ENCODE results near the gene SIAH3.

The SIAH3 gene

DNA sequence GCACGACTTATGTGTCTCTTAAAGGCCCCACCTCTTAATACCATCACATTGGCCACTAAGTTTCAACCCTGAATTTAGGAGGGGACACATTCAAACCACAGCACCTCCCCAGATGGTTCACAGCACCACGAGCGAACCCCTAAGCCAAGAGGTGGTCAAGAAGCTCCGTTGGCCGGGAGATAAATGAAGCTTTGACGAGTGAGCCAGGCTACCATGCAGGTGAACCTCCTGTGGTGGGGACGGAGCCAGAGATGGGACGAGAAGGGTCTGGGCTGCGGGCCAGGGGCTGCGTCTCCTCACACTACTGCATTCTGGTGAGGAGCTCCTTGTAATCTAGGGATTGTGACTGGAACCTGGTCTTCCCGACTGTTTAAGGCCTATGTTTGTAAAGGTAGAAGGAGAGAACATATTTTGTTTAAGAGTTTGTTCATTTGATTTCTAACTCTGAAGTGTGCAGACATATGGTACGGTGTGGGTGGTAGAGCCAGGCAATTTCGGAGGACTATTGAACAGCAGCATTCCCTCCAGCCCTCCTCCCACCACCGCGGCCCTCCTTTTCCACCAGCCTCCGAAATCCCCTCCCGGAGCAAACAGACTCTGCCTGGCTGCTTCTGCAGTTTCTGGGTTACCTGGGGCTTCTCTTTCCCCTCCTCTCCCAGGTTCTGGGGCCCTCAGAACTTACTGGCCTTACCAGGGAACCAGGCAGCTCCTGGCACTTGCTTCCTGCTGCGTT lies 31.3 kb downstream of the SIAH3 start:
- DNase-seq (ENCODE audit: low spot score), result no peak

DNA sequence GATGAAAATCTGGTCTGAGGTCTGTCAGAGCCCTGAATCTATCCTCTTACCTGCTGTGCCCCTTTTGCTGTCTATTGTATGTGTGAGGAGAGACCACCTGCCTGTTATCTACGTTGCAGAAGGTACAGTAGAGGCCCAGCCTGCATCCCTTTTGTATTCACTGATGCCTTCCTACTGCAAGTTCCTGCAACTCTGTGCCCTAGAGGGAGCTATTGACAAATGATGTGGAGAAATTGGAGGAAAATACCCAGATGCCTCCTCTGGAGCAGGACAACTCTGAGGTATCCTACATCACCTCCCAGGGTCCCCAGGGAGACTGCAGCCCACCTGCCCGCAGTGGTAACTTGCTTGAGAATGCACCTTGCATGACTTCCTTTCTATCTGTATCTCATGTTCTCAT lies 33.7 kb downstream of the SIAH3 start:
- DNase-seq (ENCODE audit: low spot score), result no peak

DNA sequence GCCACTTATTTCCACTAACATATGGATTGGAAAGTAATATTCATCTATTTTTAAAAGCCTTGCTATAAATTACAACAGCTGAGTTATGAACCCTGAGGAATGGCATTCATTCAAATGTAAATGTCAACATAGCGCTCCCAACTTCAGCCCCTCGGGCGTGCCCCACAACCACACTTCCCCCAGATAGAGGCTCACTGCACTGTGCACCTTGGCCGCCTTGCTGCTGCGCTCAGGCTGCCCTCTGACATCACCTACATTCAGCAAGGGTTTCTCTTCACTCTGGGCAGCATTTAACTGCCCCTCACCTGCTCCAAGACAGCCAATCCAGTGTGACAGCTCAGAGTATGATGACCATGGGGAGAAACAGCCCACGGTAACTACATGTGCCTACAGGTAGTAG lies 35.1 kb downstream of the SIAH3 start:
- DNase-seq (ENCODE audit: low spot score), result no peak

GRCh38 chr13:45812695-45813372 lies 38.7 kb downstream of the SIAH3 start:
- no peak for DNase-seq (ENCODE audit: low spot score)

DNA sequence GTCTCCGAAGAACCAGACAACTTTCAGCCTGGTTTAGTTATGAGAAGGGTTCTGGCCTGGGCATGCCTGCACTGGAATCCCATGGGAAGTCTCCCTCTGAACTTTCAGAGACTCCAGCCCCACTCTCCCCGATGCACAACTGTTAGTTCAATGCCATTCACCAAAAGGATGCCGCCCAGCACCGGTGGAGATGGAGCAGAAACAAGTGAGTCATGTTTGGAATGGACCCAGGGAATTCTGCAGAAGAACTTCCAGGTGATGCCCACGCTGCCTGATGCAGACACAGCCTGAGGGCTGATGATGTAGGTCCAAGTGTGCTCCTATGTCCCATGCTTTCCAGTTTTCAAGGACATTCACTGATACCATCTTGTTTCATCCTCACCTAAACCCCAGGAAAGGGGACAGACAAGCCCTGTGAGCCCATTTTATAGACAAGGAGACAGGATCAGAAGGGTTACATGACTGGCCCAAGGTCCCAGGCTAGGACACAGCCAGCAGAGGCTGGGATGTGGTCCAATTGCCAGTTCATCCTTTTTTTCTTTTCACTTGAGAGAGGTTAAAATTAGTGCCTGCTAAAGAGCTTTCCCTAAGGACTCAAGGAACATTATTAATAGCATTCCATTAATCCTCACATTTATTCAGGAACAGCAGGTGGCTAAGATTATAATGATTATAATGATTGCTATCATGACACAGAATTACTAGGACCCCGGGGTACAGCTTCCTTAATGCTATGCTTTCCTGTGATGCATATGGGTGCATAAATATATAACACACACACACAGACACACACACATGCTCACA lies 39.5 kb downstream of the SIAH3 start:
- no peak for DNase-seq (ENCODE audit: low spot score)

GRCh38 chr13:45809801-45810394 lies 41.7 kb downstream of the SIAH3 start:
- no peak for DNase-seq (ENCODE audit: low spot score)

- no peak for DNase-seq (ENCODE audit: low spot score)
These were observed 42.6 kb downstream of the SIAH3 start for GRCh38 chr13:45808925-45809324.

GRCh38 chr13:45807520-45808099 lies 43.9 kb downstream of the SIAH3 start:
- DNase-seq (ENCODE audit: low spot score), result peak; percentile 81

GRCh38 chr13:45800485-45800884 lies 51.1 kb downstream of the SIAH3 start:
- no peak for DNase-seq (ENCODE audit: low spot score)

GRCh38 chr13:45799451-45799850 lies 52.1 kb downstream of the SIAH3 start:
- DNase-seq (ENCODE audit: low spot score), result no peak

DNA sequence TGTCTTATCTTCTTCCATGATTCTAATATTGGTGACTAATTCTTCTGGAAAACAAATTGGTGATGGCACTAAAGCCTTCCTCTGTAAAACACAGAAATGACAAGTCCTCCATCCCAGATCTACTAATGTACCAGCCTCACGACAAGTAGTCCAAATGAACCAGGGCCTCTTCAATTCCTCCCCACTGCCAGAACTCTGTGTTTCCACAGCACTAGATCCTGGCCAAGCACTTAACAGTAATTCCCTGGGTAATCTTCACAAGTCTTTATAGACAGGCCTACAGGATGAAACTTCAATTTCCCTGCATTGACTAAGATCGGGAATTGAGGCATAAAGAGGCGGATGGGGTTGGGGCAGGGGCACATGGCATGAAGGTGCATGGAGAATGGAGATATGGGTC lies 52.7 kb downstream of the SIAH3 start:
- DNase-seq (ENCODE audit: low spot score), result no peak

GRCh38 chr13:45796426-45797235 lies 54.9 kb downstream of the SIAH3 start:
- DNase-seq (ENCODE audit: low spot score), result no peak

GRCh38 chr13:45792827-45793303 lies 58.7 kb downstream of the SIAH3 start:
- DNase-seq (ENCODE audit: low spot score), result no peak

- no peak for DNase-seq (ENCODE audit: low spot score)
These were observed 63.5 kb downstream of the SIAH3 start for GRCh38 chr13:45788011-45788410.

DNA sequence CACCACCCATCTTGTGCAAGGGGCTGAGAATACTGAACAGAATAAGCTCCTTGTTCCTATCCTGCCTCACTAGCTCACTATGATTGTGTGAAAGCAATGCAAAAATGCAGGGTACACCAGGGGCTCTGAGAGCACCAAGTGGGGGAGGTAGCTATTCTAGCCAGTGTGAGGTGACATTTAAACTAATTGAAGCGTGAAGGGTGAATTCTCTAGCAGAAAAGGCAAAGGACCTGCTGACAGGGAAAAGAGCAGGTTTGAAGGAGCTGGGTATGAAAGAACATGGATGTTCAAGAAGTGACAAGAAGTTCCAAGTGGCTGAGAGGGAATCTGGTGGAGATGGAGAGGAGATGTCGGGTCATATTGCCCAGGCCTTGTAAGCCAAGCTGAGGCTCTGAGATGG lies 64.2 kb downstream of the SIAH3 start:
- no peak for DNase-seq (ENCODE audit: low spot score)

GRCh38 chr13:45786293-45786920 lies 65.1 kb downstream of the SIAH3 start:
- no peak for DNase-seq (ENCODE audit: low spot score)

GRCh38 chr13:45784755-45785675 lies 66.5 kb downstream of the SIAH3 start:
- no peak for DNase-seq (ENCODE audit: low spot score)

DNA sequence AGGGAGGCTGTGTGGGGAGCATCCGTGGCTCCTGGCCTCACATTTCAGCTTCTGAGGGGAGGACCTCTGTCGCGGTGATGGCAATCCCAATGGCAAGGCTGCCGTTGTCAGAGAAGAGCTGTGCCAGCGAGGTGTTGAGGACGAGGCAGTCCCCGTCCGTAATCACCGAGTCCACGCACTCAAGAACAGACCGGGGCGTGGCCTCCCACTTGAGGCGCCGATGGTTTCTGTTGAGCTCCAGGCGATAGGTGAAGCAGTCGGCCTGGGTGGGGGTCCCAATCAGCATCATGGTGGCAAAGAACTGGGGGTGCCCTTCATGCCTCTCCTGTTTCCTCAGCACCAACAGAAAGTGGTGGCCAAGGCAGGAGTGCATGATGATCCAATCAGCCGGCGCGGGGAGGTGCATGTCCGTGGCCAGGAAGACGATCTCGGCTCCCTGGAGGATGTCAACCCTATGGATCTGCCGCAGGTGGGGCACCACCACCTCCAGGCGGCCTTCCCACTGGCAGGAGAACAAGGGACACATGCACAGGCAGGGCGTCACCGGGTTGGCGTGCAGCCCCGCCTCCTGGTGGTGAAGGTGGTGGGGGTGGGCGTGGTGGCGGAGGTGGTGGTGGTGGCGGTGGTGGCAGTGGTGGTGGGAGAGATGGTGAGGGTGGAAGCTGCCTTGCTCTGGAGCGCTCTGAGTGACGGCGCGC lies 68.1 kb downstream of the SIAH3 start:
- no peak for DNase-seq (ENCODE audit: low spot score)
